Measurements from ENCODE around the gene NOTUM.

GRCh38 chr17:81967533-81968395, 6.8 kb upstream of the NOTUM start:
- TF ChIP-seq EP300 (IDR thresholded peaks at IDR 0.05) (no peak), CEBPB (IDR thresholded peaks at IDR 0.05) (no peak), CHD2 (IDR thresholded peaks at IDR 0.05; ENCODE audit: low read length, partially characterized antibody) (no peak), CTCF (IDR thresholded peaks at IDR 0.05) (no peak), ESRRA (IDR thresholded peaks at IDR 0.05; ENCODE audit: borderline replicate concordance, low read length) (no peak), USF2 (IDR thresholded peaks at IDR 0.05) (peak; percentile 86), JUNB (IDR thresholded peaks at IDR 0.05) (no peak), MAFK (IDR thresholded peaks at IDR 0.05; ENCODE audit: partially characterized antibody) (no peak)
- TF ChIP-seq, protein P1, sequence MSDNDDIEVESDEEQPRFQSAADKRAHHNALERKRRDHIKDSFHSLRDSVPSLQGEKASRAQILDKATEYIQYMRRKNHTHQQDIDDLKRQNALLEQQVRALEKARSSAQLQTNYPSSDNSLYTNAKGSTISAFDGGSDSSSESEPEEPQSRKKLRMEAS (IDR thresholded peaks at IDR 0.05): peak; percentile 76
- TF ChIP-seq, protein P2, sequence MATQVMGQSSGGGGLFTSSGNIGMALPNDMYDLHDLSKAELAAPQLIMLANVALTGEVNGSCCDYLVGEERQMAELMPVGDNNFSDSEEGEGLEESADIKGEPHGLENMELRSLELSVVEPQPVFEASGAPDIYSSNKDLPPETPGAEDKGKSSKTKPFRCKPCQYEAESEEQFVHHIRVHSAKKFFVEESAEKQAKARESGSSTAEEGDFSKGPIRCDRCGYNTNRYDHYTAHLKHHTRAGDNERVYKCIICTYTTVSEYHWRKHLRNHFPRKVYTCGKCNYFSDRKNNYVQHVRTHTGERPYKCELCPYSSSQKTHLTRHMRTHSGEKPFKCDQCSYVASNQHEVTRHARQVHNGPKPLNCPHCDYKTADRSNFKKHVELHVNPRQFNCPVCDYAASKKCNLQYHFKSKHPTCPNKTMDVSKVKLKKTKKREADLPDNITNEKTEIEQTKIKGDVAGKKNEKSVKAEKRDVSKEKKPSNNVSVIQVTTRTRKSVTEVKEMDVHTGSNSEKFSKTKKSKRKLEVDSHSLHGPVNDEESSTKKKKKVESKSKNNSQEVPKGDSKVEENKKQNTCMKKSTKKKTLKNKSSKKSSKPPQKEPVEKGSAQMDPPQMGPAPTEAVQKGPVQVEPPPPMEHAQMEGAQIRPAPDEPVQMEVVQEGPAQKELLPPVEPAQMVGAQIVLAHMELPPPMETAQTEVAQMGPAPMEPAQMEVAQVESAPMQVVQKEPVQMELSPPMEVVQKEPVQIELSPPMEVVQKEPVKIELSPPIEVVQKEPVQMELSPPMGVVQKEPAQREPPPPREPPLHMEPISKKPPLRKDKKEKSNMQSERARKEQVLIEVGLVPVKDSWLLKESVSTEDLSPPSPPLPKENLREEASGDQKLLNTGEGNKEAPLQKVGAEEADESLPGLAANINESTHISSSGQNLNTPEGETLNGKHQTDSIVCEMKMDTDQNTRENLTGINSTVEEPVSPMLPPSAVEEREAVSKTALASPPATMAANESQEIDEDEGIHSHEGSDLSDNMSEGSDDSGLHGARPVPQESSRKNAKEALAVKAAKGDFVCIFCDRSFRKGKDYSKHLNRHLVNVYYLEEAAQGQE (IDR thresholded peaks at IDR 0.05): no peak
